GM12875 (cell line): ENCODE measurements around the gene SLC52A3.

Experiments
- H3K4me3 ChIP-seq: one replicate; pipeline ENCODE4 v1.5.1; 2011; ENCODE audit warnings: low read depth, low read length, control low read depth
- TF ChIP-seq, protein P1 (sequence below): IDR thresholded peaks from 2 replicates; pipeline ENCODE4 v1.5.1; 2011; ENCODE audit warnings: low read depth, mild to moderate bottlenecking, control low read depth, inconsistent platforms, low read length, moderate library complexity, borderline replicate concordance; ENCODE audit not compliant: insufficient read depth

Gene SLC52A3

GRCh38 chr20:796921-797320 lies 28.6 kb upstream of the SLC52A3 start:
- TF ChIP-seq, protein P1, sequence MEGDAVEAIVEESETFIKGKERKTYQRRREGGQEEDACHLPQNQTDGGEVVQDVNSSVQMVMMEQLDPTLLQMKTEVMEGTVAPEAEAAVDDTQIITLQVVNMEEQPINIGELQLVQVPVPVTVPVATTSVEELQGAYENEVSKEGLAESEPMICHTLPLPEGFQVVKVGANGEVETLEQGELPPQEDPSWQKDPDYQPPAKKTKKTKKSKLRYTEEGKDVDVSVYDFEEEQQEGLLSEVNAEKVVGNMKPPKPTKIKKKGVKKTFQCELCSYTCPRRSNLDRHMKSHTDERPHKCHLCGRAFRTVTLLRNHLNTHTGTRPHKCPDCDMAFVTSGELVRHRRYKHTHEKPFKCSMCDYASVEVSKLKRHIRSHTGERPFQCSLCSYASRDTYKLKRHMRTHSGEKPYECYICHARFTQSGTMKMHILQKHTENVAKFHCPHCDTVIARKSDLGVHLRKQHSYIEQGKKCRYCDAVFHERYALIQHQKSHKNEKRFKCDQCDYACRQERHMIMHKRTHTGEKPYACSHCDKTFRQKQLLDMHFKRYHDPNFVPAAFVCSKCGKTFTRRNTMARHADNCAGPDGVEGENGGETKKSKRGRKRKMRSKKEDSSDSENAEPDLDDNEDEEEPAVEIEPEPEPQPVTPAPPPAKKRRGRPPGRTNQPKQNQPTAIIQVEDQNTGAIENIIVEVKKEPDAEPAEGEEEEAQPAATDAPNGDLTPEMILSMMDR, result no peak
- no peak overlapping the region for H3K4me3 ChIP-seq

- TF ChIP-seq, protein P1, result no peak
Observed at GRCh38 chr20:792248-792647, 23.9 kb upstream of the SLC52A3 start.

GRCh38 chr20:791056-791455 lies 22.8 kb upstream of the SLC52A3 start:
- no peak overlapping the region for H3K4me3 ChIP-seq

More at GRCh38 chr20:792248-792647, 23.9 kb upstream of the SLC52A3 start:
- H3K4me3 ChIP-seq, result no peak overlapping the region

DNA sequence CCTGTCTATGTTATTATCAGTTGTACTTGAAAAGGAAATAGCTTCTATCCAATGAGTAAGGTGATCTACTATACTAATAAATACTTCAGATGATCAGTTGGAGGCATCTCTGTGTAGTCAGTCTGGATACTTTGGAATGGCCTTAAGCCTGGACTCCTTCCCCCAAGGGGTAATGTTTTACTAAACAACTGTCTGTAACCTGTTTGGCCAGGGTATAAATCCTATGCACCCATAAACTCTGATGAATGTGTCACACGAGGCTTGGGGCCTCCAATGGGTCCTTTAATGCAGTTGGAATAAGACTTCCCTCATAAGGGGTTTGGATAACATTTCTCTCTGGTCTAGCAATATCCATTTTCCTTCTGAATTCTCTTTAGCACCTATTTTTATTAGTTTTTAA lies 19.5 kb upstream of the SLC52A3 start:
- no peak overlapping the region for H3K4me3 ChIP-seq
- TF ChIP-seq, protein P1, result no peak

More at GRCh38 chr20:791056-791455, 22.8 kb upstream of the SLC52A3 start:
- TF ChIP-seq, protein P1, result no peak

DNA sequence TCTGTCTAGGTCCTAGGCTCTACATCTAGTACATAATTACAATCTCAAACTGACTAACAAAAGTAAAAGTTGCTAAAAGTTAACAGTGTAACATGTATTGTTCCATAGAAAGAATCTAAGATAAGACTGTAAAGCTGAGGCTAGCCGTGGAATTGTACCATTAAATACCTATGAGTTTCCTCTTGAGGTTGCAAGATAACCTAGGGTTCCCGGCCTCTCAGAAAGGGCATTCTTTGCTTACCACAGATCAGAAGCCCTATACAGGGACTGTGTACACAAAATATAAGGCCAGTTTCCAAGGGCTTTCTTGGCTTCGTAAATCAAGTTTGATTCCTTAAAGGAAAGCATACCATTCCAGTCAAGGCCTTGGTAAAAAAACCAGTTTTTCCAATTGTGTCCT lies 11.5 kb upstream of the SLC52A3 start:
- TF ChIP-seq, protein P1, result no peak
- H3K4me3 ChIP-seq, result no peak overlapping the region

DNA sequence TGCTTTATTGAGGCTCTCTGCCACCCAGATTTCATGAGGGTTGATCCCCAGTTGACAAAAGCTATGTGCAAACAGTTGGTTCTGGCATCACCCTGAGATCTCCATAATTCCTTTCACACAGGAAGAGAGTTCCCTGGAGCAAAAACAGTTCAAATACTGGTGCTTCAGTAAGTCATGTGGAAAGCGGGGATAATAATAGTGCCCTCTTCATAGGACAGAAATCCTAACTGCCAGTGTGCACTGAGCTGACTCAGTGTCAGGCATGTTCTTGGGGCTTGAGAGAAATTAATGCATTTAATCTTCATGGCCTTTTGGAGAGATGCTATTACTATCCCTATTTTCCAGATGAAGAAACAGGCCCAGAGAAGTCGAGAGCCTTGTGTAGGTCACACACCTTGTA lies 7.9 kb upstream of the SLC52A3 start:
- TF ChIP-seq, protein P1, result no peak
- no peak overlapping the region for H3K4me3 ChIP-seq

- no peak overlapping the region for H3K4me3 ChIP-seq
Observed at GRCh38 chr20:775679-776135, 7.4 kb upstream of the SLC52A3 start.

More at GRCh38 chr20:775679-776135, 7.4 kb upstream of the SLC52A3 start:
- TF ChIP-seq, protein P1, result no peak
